NCI-H1048 (cell line): ENCODE results near the gene NTM.

Experiments
- DNase-seq: peaks from one replicate; lab custom pipeline; 2025; lab: John Stamatoyannopoulos, UW

NTM gene

GRCh38 chr11:131917634-131918384, 547.4 kb downstream of the NTM start:
- DNase-seq = no peak

DNA sequence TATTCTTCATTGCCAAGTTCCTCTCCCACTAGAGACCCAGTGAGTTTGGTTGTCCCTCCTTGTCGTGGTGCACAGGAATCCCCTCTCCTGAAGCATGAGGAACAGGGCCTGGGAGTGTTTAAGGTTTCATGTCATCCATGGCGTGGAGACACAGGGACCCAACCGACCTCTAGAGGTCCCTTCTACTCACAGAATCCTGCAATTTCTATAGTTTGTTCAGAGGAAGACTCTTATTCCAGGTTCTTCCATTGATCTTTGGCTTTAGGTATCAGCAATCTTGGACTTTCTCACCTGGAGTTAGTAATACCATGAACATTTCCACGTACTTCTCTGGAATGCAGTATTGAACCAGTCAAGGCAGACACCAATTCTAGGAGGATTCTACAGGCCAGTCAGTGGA, 548.2 kb downstream of the NTM start:
- DNase-seq = no peak

- no peak for DNase-seq
Measured at GRCh38 chr11:131922220-131922619, 551.8 kb downstream of the NTM start.

- DNase-seq = no peak
Measured at GRCh38 chr11:131923309-131923708, 552.9 kb downstream of the NTM start.

- DNase-seq = no peak
Measured at GRCh38 chr11:131924001-131924400, 553.6 kb downstream of the NTM start.

- DNase-seq = no peak
Measured at GRCh38 chr11:131924457-131925201, 554.2 kb downstream of the NTM start.

DNA sequence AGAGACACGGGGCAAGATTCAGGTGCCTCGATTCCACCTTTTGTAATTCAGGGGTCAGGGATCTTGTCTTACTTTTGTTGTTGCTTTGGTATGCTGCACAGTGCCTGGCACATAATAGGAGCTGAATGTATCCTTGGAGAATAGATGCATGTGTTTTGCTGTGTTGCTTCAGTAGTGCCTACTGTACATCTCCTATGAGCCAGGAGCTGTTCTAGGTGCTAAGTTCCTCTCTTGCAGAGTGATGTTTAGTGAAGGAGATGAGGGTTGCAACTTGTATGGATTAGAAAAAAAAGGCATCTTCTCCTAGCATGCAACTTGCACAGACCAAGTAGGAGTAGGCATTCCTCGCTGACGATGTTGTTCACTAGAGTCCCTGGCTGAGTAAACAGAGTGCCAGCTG, 555.4 kb downstream of the NTM start:
- DNase-seq = no peak

GRCh38 chr11:131928992-131929391, 558.6 kb downstream of the NTM start:
- no peak for DNase-seq

DNA sequence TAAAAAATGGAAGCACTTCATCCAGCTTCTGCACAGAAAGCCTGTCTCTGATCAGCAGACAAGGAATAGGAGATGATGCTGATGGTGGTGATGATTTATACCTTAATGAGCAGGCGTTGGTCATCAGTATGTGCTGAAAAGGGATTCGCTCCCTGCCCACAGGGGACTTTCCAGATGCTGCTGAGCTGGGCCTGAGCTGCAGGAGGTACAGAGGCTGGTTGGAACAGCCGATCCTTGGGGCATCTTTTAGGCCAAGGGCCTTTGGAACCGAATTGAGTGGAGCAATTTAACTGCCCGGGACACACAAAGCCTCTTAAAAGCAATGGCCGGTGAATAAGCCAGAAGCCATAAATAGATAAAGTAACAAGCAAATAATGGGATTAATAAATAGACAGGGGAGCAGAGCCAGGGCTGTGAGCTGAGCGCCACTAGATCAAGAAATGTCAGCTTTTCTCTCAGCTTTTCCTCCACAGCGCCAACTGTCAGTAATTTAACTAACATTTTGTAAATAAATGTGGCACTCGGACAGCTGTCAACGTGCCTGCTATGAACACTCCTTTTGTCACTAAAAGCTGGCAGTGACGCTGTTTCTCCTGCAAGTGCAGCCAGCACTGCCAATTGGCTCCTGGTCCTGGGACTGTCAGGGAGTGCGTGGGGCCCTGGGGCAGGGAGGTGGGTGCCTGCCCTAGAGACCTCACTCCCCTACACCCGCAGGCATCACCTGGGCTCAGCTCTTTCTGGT, 562.3 kb downstream of the NTM start:
- DNase-seq = no peak

DNA sequence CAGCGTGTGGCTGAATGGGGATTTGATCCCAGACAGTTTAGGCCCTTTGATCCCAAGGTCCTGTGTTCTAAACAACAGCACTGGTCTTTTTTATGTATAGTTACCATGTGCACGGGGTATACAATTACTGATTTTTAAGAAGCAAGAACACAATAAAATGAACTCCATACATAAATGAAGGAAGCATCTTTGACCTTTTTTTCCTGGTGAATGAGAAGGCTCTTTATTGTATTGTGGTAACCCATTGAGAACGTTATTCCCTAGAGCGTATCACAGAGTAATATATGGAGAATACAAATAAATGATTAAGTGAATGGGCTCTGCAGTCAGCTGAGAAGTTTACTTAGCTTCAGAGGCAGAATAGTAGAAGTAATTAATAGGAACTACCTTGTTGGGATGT, 563.6 kb downstream of the NTM start:
- DNase-seq = no peak

- DNase-seq = no peak
Measured at GRCh38 chr11:131938351-131938751, 567.9 kb downstream of the NTM start.

- DNase-seq = no peak
Measured at GRCh38 chr11:131940126-131940525, 569.7 kb downstream of the NTM start.

GRCh38 chr11:131942878-131943277, 572.5 kb downstream of the NTM start:
- no peak for DNase-seq

- DNase-seq = no peak
Measured at GRCh38 chr11:131943295-131943694, 572.9 kb downstream of the NTM start.

- DNase-seq = no peak
Measured at GRCh38 chr11:131944736-131945135, 574.3 kb downstream of the NTM start.

- no peak for DNase-seq
Measured at GRCh38 chr11:131945706-131946105, 575.3 kb downstream of the NTM start.

DNA sequence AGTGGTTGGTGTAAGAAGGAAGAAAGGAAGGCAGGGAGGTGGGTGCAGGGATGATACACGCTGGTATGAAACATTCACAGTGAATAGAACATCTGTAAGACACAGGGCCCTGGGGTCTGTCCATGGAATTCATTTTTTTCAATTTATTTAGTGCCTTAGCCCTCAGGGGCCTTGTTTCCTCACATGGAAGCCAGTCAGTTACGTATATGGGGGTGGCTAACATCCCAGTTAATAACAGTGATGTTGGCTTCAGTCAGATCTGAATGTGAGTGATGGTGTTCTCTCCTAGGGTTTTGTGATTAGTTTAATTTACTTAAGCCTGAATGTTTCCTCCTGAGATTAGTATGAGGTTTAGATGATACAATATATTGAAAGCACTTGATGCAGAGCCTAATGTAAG, 577.1 kb downstream of the NTM start:
- no peak for DNase-seq

DNA sequence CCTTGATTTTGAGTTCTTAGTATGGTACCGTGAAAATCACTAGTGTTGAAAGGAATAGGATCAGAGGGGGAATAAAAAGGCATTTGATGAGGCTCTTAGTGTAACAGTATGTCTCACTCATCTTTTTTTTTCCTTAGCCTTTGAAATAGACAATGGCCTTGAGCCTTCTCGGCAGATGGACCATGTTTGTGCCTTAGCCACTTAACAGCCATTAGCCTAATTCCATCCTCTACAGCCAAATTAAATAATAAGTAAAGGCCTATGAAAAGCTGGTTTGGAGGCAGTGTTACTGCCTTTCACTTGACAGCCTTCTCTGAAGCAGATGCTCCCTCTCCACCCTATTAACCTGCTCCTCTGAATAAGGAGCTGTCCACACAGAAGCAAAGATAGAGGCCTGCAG, 580.7 kb downstream of the NTM start:
- no peak for DNase-seq

- DNase-seq = no peak
Measured at GRCh38 chr11:131954146-131954545, 583.7 kb downstream of the NTM start.

- DNase-seq = no peak
Measured at GRCh38 chr11:131955904-131956303, 585.5 kb downstream of the NTM start.

DNA sequence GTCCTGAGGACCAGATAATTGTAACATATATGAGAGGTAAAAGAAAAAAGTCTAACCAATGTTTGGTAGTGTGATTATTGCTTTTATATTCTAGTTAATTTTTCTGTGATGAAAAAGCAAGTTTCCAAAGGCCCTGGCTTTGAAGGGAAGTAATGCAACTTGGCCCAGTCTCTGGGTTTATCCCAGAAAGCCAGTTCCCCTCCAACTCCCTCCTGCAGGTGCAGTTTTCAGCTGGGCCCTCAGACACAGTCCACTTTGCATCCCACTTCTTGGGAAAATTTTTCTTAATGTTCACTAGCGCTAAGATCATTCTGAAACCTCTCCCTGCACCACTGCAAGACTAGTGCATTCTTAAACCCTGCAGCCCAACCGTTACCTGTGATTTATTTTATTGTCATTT, 586.8 kb downstream of the NTM start:
- DNase-seq = no peak

GRCh38 chr11:131957875-131958274, 587.5 kb downstream of the NTM start:
- DNase-seq = no peak

- no peak for DNase-seq
Measured at GRCh38 chr11:131962818-131963217, 592.4 kb downstream of the NTM start.
